Neural progenitor cell (in vitro differentiated cells): Measurements from ENCODE around the gene UGT1A7.

Experiments used
- CTCF ChIP-seq: fragments of 200-600 bp; sonication (generic); IDR thresholded peaks from 2 replicates; pipeline ENCODE4 v1.5.1; 2017; ENCODE audit warnings: antibody characterized with exemption, mild to moderate bottlenecking
- EZH2 ChIP-seq: fragments of 200-600 bp; sonication (generic); IDR thresholded peaks from 2 replicates; pipeline ENCODE4 v1.6.1; 2017; ENCODE audit warnings: antibody characterized with exemption, mild to moderate bottlenecking, moderate library complexity

GRCh38 chr2:233800208-233800607, 118.5 kb downstream of the UGT1A7 start:
- TF ChIP-seq CTCF (no peak), EZH2 (no peak)
